ENCODE data around the gene RXRA. TPM values are rescaled to one million over a fixed set of nuclear protein-coding genes. Genes with fewer than 3 reads are reported as not detected.

Gene RXRA
- total RNA-seq, 4 donors from 2014 or later = 17.1 to 84.6 (median 24.0) TPM

DNA sequence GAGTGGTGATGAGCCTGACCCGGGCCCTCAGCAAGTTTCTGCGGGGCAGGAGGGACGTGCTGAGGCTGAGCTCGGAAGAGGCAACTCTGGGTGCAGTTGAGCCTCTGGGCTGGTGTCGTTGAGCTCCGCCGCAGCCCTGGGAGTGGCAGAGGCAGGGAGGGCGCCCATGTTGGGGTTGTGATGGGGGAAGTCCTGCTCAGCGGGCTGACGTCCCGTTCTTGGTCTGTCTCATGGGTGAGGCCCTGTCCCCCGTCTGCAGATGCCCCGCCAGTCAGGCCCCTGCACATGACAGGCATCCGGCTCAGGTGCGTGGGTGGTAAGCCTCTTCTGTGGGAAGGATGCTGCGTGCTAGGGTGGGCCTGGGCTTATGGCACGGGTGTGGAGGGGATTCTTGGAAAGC is 64.3 kb downstream of the RXRA start:
- intact Hi-C loops (cut with DNase I; ENCODE audit: low total_unique reads) = no loop called here
- no peaks in the 10 kb centered on the region for H3K27me3 ChIP-seq
- H3K9me3 ChIP-seq = no peaks in the 10 kb centered on the region
- H3K27ac ChIP-seq = no peak overlapping the region
- H3K4me3 ChIP-seq = no peak overlapping the region
- DNase-seq = no peak
- no peaks in the 10 kb centered on the region for H3K36me3 ChIP-seq
- peaks cover 0 to 31% of the 10 kb centered on the region in 2 donors for H3K4me1 ChIP-seq
- no peak for TF ChIP-seq POLR2A (IDR thresholded peaks at IDR 0.05)
- TF ChIP-seq, protein P1, sequence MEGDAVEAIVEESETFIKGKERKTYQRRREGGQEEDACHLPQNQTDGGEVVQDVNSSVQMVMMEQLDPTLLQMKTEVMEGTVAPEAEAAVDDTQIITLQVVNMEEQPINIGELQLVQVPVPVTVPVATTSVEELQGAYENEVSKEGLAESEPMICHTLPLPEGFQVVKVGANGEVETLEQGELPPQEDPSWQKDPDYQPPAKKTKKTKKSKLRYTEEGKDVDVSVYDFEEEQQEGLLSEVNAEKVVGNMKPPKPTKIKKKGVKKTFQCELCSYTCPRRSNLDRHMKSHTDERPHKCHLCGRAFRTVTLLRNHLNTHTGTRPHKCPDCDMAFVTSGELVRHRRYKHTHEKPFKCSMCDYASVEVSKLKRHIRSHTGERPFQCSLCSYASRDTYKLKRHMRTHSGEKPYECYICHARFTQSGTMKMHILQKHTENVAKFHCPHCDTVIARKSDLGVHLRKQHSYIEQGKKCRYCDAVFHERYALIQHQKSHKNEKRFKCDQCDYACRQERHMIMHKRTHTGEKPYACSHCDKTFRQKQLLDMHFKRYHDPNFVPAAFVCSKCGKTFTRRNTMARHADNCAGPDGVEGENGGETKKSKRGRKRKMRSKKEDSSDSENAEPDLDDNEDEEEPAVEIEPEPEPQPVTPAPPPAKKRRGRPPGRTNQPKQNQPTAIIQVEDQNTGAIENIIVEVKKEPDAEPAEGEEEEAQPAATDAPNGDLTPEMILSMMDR (IDR thresholded peaks at IDR 0.05) = no peak

- Histone ChIP-seq H3K4me1 (peaks cover 0 to 32% of the 10 kb centered on the region in 2 donors), H3K9me3 (no peaks in the 10 kb centered on the region), H3K27ac (no peak overlapping the region), H3K4me3 (no peak overlapping the region), H3K27me3 (no peaks in the 10 kb centered on the region), H3K36me3 (no peaks in the 10 kb centered on the region)
- intact Hi-C loops (cut with DNase I; ENCODE audit: low total_unique reads) = no loop called here
- TF ChIP-seq POLR2A (IDR thresholded peaks at IDR 0.05) = no peak
- TF ChIP-seq, protein P1 (IDR thresholded peaks at IDR 0.05) = no peak
- DNase-seq = no peak
Observed at GRCh38 chr9:134390947-134391318, 64.7 kb downstream of the RXRA start.

DNA sequence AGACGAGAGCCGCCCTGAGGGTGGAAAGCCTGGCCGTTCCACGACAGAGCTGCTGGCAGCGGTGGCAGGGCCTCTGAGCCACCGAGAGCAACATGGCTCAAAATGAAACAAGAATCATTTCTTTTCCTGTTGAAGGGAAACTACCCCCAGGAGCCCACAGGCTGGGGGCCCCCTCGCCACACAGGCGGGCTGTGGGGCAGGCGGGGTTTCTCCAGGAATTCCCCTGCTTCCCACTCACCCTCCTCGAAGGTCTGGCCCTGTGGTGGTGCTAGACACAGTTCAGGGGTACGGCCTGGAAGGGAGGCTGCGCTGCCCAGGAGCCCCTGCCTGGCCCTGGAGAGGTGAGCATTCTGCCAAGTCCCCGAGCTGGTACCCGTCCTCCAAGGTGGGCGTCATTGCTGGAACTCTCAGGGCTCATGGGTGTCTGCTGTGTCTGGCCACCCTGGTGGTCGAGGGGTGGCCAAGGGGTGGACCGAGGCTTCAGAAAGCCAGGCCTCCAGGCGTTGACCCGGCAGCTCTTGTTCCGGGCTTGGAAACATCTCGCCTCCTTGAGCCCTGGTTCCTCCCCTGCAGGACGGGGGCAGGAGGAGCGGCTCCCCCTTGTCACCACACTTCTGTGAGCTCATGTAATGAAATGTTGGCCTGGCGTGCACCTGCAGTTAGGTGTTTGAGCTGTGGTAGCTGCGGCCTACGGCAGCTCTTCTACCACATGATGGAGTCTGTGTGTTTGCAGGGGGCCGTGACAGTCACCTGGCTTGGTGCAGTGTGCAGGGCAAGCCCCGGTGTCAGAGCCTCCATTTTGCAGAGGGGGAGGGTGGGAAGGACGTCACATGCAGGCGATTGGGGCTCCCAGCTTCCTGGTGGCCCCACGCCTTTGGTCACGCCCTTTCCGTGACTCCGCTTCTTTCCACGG is 65.3 kb downstream of the RXRA start:
- Histone ChIP-seq H3K9me3 (no peaks in the 10 kb centered on the region), H3K36me3 (no peaks in the 10 kb centered on the region), H3K4me1 (peaks cover 0 to 32% of the 10 kb centered on the region in 2 donors), H3K4me3 (no peak overlapping the region), H3K27me3 (no peaks in the 10 kb centered on the region), H3K27ac (no peak overlapping the region)
- intact Hi-C loops (cut with DNase I; ENCODE audit: low total_unique reads) = no loop called here
- no peak for DNase-seq
- no peak for TF ChIP-seq POLR2A (IDR thresholded peaks at IDR 0.05)
- TF ChIP-seq, protein P1 (IDR thresholded peaks at IDR 0.05) = no peak

DNA sequence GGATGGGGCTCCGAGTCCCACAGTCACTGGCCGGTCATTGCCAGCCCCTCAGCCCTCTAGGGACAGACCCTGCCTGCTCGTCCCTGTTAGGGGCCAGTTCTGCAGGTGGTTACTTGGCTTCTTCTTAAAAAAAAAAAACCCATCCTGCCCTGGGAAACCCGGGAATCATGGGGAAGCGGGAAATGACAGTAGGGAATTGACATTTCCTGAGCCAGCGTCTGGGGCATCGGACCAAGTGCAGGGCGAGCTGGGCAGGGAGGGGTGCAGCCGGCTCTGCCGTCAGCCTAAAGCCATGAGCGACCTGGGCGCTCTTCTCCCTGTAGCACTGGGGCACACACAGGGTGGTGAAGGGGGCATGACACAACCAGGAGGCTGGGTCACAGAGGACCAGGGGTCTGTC is 66.6 kb downstream of the RXRA start:
- Histone ChIP-seq H3K4me3 (no peak overlapping the region), H3K4me1 (peaks cover 0 to 22% of the 10 kb centered on the region in 2 donors), H3K36me3 (no peaks in the 10 kb centered on the region), H3K27ac (no peak overlapping the region), H3K9me3 (no peaks in the 10 kb centered on the region), H3K27me3 (no peaks in the 10 kb centered on the region)
- no peak for TF ChIP-seq POLR2A (IDR thresholded peaks at IDR 0.05)
- TF ChIP-seq, protein P1 (IDR thresholded peaks at IDR 0.05) = no peak
- intact Hi-C loops (cut with DNase I; ENCODE audit: low total_unique reads) = no loop called here
- DNase-seq = no peak

DNA sequence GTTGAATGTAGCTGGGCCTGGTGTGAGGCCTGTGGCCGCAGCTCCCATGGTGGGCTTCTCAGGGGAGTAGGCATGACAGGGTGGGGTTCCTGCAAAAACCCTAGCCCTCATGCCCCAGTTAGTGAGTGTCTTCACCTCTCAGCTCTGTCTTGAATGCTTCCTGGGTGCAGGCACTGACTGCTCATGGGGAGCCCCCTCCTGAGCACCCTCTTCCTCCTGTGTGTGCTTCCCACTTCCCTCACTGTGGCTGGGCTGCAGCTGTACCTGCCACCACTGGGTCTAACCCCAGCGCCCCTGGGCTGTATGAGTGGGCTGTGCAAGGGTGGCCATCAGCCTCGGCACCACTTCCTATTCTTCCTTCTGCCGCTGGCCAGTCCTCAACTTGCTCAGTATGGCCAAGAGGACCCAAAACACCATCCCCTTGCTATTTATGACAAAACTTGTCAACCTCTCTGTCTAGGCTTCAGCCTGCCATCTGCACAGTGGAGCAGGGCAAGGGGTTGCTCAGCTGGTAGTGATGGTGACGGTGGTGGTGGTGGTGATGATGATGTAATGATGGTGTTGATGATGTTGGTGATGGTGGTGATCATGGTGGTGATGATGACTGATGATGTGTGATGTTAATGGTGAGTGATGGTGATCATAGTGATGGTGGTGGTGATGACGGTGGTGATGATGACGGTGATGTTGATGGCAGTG is 67.5 kb downstream of the RXRA start:
- TF ChIP-seq POLR2A (IDR thresholded peaks at IDR 0.05) = no peak
- TF ChIP-seq, protein P1 (IDR thresholded peaks at IDR 0.05) = no peak
- DNase-seq = no peak
- Histone ChIP-seq H3K4me3 (no peak overlapping the region), H3K27me3 (no peaks in the 10 kb centered on the region), H3K27ac (no peak overlapping the region), H3K36me3 (no peaks in the 10 kb centered on the region), H3K9me3 (no peaks in the 10 kb centered on the region), H3K4me1 (peaks cover 0 to 22% of the 10 kb centered on the region in 2 donors)
- intact Hi-C loops (cut with DNase I; ENCODE audit: low total_unique reads) = no loop called here
